ENCODE measurements around the gene OR2V1.
"Not testable (repeated sequence)": the region's sequence is repeated elsewhere in the genome, so short reads cannot be mapped to it uniquely, and the experiment has no call there.

Gene OR2V1

GRCh38 chr5:181101930-181102674 is 28.9 kb downstream of the OR2V1 start:
- not testable (repeated sequence) for DNase-seq (ENCODE audit: low spot score)

DNA sequence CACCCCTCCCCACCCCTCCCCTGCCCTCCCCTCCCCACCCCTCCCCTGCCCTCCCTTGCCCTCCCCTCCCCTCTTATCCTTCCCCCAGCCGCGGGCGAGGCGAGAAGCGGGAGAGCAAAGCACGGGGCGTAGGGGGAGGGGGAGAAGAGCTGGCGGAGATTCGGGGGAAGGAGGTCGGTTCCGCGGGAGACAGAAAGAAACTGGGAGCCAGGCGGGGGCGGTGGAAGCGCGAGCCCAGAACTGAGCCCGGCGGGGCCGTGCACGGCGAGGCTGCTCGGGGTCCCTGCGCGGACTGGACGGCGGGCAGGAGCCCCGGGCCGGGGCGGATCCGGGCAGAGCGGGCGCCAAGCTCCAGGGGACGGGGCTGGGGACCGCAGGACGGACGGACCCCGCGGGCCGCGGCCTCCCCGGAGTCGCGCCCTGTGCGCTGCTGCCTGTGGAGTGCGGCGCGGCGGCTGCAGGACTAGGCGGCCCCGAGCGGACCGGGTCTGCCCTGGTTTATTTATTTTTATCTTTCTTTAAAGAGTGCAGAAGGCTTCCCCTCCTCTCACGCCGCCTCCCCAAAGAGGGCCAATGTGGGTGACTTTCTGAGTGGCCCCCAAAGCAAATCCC is 29.8 kb downstream of the OR2V1 start:
- DNase-seq (ENCODE audit: low spot score) = not testable (repeated sequence)

- peak; percentile 63 for DNase-seq (ENCODE audit: low spot score)
Measured at GRCh38 chr5:181100121-181100875, 30.7 kb downstream of the OR2V1 start.

DNA sequence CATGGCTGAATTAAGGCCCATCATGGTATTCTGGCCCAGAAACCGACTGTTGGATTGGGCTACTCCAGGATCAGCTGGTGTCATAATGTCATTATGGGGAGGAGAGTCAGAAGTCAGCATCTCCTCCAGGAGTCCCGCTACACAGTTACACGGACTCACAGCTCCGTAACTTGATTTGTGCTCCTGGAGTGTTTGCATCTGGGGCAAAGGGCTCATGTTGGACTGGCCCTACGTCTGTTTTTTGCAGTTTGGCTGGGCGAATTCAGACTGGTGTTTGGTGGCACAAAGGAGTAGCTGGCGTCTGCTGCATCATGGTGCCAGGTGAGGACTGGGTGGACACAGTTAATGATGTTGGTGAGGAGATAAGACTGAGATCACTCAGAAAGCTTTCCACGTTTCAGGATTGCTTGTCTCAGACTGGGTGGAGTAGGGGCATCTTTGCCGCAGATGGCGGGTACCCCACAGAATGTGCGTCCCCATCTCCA is 31.3 kb downstream of the OR2V1 start:
- DNase-seq (ENCODE audit: low spot score) = no peak

DNA sequence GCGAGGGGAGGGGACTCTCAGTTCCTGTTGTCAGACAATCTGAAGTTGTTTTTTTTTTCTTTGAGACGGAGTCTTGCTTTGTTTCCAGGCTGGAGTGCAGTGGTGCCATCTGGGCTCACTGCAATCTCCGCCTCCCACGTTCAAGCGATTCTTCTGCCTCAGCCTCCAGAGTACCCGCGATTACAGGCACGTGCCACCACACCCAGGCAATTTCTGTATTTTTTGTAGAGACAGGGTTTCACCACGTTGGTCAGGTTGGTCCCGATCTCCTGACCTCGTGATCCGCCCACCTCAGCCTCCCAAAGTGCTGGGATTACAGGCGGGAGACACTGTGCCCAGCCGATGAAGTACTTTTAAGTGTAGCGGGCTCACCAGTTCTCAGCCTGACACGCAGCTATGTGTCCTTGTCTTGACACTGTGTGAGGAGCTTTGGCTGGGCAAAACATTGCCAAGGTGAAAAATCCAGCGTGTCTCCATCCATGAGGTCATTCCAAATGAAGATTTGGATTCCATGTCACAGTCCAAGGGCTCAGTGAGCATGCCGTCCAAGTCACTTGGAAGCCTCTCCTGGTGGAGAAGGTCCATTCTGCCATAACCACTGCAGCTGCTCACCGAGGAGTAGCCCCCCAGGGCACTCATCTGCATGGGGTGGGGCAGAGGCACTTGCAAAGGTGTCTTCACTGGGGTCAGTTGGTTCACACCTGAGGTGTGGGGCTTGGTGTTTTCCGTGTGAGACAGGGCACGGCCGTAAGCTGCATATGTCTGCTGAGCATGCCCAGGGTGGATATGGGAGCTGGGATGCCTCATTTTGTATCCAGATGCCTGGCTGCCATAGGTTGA is 32.0 kb downstream of the OR2V1 start:
- no peak for DNase-seq (ENCODE audit: low spot score)

DNA sequence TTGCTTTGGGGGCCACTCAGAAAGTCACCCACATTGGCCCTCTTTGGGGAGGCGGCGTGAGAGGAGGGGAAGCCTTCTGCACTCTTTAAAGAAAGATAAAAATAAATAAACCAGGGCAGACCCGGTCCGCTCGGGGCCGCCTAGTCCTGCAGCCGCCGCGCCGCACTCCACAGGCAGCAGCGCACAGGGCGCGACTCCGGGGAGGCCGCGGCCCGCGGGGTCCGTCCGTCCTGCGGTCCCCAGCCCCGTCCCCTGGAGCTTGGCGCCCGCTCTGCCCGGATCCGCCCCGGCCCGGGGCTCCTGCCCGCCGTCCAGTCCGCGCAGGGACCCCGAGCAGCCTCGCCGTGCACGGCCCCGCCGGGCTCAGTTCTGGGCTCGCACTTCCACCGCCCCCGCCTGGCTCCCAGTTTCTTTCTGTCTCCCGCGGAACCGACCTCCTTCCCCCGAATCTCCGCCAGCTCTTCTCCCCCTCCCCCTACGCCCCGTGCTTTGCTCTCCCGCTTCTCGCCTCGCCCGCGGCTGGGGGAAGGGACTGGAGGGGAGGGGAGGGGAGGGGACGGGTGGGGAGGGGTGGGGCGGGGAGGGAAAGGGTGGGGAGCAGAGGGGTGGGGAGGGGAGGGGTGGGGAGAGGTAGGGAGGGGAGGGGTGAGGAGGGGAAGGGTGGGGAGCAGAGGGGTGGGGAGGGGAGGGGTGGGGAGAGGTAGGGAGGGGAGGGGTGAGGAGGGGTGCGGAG is 33.0 kb downstream of the OR2V1 start:
- not testable (repeated sequence) for DNase-seq (ENCODE audit: low spot score)

GRCh38 chr5:181097383-181097753 is 33.6 kb downstream of the OR2V1 start:
- not testable (repeated sequence) for DNase-seq (ENCODE audit: low spot score)

DNA sequence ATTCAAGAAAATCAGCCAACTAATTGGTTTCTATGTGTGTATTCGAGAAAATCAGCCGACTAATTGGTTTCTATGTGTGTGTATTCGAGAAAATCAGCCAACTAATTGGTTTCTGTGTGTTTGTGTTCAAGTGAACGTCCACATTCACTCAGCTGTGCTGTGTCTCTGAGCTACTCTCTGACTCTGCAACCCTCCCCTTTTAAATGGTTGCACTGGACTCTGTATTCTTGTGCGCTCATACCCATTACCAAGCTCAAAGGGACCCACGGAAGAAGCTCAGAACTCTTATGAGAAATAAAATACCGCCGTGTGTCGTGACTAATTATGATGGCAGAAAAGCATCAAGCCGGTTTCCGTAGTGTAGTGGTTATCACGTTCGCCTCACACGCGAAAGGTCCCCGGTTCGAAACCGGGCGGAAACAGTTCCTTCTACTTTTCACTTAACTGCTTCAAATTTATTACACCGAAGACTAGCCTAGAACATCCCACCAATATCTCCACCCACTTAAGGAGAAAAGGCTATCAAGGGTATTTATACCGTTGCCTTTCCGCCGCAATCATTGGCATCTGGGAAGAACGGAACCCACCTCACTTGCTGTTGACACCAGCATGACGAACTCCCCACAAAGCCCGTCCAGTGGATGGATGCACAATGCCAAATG is 34.1 kb downstream of the OR2V1 start:
- not testable (repeated sequence) for DNase-seq (ENCODE audit: low spot score)

DNA sequence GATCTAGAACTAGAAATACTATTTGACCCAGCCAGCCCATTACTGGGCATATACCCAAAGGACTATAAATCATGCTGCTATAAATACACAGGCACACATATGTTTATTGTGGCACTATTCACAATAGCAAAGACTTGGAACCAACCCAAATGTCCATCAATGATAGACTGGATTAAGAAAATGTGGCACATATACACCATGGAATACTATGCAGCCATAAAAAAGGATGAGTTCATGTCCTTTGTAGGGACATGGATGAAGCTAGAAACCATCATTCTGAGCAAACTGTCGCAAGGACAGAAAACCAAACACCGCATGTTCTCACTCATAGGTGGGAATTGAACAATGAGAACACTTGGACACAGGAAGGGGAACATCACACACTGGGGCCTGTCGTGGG is 35.8 kb downstream of the OR2V1 start:
- not testable (repeated sequence) for DNase-seq (ENCODE audit: low spot score)

DNA sequence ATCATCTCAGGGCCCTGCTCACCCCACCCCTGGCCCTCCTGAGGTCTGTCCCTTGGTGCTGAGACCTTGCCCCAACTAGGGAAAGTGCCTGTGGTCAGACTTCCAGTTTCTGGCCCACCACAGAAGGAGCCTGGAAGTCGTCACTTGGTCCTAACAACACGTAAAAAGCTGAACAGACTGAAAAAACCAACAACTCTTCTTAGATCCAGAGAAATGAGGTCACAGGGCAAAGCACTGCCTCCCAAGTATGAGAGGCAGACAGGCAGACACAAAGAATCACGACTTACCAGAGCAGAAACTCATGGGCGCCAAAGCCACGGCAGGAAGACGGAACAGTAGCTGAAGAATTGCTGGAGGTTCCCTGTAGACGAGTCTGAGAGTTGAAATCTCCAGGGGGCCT is 38.5 kb downstream of the OR2V1 start:
- no peak for DNase-seq (ENCODE audit: low spot score)

- DNase-seq (ENCODE audit: low spot score) = no peak
Measured at GRCh38 chr5:181088289-181088688, 42.7 kb downstream of the OR2V1 start.

DNA sequence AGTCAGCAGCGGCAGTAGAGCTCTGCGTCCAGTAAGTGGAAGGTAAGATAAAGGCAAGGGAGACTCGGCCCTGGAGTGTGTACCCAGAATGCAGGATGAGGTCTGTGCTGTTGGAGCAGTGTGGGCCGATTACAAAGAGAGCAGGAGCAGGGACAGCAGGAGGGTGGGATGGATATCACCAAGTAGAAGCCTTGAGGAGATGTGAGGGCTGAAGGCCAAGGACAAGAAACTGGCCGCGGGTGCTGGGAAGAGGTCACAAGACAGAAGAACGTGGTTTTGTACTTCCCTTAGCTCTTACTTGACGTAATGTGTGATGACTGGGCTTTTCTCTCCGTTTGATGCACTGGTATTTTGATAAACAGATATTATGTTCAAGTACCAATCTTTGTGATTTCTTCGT is 43.7 kb downstream of the OR2V1 start:
- DNase-seq (ENCODE audit: low spot score) = no peak

DNA sequence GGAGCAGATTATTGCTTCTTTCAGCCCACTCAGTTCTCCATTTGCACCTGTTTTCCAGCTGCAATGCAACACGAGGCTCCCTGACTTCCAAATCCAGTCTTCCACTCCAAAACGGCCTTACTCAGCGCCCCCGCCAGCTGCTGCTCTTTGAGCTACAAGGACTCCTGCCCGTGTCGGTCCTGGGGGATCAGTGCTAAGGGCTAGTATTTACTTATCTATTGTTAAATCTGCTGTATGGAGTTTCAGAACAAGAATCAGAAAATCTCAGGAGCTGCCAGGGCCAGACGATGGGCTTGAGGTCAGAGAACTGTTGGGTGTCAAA is 44.1 kb downstream of the OR2V1 start:
- DNase-seq (ENCODE audit: low spot score) = no peak

DNA sequence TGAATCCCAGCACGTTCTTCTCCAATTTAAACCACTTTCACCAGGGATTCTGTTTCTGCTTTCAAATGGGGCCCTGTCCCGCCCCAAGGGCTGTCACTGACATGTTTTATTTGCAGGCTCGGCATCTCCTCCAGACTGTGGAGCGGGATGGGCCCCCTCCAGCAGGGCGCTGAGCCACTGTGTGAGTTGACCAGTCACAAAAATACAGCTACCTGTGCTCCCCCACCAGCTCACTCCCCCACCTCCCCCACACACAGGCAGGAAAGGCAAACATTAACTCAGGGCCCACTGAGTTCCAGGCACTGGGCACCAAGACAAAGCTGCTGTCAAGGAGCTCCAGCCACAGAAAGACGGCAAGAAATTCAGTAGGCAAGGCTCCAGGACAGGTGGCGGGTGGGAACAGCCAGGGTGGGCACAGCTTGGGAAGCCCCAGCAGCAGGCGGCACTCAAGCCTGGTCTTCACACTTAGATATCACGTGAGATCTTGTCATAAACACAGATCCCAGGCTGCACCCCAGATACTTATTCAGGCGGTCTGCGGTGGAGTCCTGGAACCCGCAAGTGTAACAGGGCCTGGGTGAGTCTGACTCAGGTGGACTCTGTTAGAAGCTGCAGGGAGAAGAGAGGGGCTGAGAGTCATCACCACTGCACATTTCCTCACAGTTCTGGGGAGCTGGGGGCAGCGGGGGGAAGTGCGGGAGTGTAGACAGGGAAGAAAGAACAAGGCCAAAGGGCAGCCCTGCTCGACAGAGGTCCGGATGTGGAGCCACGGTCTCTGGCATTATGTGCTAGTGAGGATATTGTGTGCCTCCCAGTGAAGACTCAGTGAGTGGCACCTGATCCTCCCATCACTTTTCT is 44.7 kb downstream of the OR2V1 start:
- no peak for DNase-seq (ENCODE audit: low spot score)

- DNase-seq (ENCODE audit: low spot score) = no peak
Measured at GRCh38 chr5:181084621-181085195, 46.3 kb downstream of the OR2V1 start.

- no peak for DNase-seq (ENCODE audit: low spot score)
Measured at GRCh38 chr5:181081989-181082388, 49.0 kb downstream of the OR2V1 start.

GRCh38 chr5:181076920-181077319 is 54.0 kb downstream of the OR2V1 start:
- no peak for DNase-seq (ENCODE audit: low spot score)

Data from kidney tubule cell (primary cell).